GM12872 (cell line): ENCODE measurements around the gene SLC25A21.
A peak's percentile ranks its signal among the peaks of the same experiment; 100 is the strongest.

Experiments
- CTCF ChIP-seq: IDR thresholded peaks from 3 replicates; pipeline ENCODE4 v1.5.1; 2011; ENCODE audit warnings: low read depth, mild to moderate bottlenecking, low read length, moderate library complexity; ENCODE audit not compliant: insufficient read depth

Gene SLC25A21

DNA sequence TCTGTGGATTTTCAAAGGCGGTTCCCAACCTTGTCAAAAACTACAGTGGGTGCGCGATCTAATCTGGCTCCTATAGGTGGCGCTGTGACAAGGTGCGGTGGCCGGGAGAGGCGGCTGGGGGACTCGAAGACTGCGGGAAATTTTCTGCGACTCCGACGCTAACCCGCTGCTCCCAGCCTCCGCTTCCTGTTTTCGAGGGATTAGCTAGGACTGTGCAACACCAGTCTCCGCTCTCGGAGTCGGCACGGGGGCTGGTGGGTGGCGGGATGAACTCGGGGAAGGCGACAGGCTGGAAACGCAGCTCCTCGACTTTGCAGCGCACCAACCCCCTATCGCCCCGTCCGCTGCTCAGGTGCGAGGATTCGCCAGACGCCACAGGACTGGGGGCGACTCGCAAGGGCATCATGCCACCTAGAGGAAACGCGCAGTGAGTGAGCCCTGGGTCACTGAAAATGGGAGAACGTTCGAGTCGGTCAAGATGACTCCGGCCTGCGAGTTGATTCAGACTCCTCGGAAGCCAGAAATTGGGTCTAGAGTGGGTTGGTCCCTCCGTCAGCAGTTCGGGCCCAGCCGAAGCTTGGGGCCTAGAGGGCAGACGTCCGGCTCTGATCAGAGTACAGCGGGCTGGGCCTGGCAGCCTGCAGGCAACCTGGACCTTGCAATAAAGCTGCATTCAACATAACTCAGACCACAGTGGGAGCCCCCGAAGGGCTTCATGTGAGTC is 516.3 kb downstream of the SLC25A21 start:
- peak; percentile 38; the same call in 2 of the 3 replicates for TF ChIP-seq CTCF

GRCh38 chr14:36655571-36655962 is 516.8 kb downstream of the SLC25A21 start:
- no peak for TF ChIP-seq CTCF

- TF ChIP-seq CTCF = no peak
Observed at GRCh38 chr14:36654794-36655381, 517.5 kb downstream of the SLC25A21 start.

DNA sequence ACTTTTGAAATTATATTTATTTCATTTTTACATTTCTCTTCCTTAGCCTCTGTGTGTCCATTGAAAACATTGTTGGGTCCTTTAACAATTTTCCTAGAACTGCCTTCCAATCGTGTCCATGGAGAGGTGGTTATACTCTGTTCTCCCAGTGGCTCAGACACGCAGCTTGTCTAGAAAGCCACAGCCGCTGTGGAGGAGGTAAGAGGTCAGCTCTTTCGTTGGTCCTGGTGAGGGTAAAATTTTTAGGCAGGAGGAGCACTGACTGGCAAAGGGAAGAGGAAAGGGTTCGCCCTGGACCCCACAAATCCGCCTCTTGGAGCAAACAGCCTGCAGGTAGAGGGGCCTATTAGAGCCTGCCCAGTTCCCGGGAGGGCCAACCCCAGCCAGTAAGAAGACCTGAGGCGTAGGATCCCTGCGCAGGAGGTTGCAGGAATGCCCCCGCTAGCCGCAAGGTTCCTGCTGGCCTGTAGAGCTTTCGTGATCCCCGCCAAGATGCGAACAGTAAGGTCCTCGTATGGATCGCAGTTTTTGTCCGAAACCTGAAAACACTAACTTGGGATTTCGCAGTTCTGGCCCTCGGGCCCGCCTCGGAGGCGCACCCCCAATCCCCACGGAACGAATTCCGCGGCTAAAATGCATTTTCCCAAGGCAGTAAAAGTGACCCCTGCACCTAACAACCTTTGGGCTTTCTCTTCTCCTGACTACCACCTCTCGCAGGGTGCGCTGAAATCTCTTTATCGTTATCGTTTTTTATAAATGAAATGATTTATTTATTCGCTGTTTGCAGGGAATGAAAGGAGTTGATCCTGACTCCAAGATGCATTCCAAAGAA is 518.2 kb downstream of the SLC25A21 start:
- no peak for TF ChIP-seq CTCF

- TF ChIP-seq CTCF = no peak
Observed at GRCh38 chr14:36653413-36653812, 519.0 kb downstream of the SLC25A21 start.

GRCh38 chr14:36652542-36653201 is 519.7 kb downstream of the SLC25A21 start:
- TF ChIP-seq CTCF = no peak
